WTC11 (cell line): Measurements from ENCODE around the gene SNCA. TPM values are rescaled to one million over a fixed set of nuclear protein-coding genes. Genes with fewer than 3 reads are reported as not detected.

Source experiments
- ATAC-seq: fragments of 200-7000 bp; cut with Tn5 transposase; 2 replicates; pipeline ENCODE4 v1.10.0; 2021; ENCODE audit warnings: mild to moderate bottlenecking, moderate library complexity
- CTCF ChIA-PET: fragments of 300-600 bp; sonication (Branson Sonifier 250); formaldehyde crosslinking; loops from one replicate; lab custom pipeline; 2021; ENCODE audit warnings: antibody characterized with exemption; lab: Charles Lee
- POLR2A ChIA-PET: fragments of 350-600 bp; sonication (Branson Sonifier 250); formaldehyde crosslinking; loops from one replicate; lab custom pipeline; 2021; ENCODE audit warnings: antibody characterized with exemption; lab: Charles Lee
- DNase-seq: peaks from one replicate; pipeline ENCODE4 v3.0.0; 2021; ENCODE audit warnings: low spot score
- H3K27ac Mint-ChIP-seq: 2 replicates; pipeline ENCODE4 v1.8.0; 2021; ENCODE audit warnings: mixed read lengths
- H3K27me3 Mint-ChIP-seq: 2 replicates; pipeline ENCODE4 v1.8.0; 2021; ENCODE audit warnings: low read depth, mild to moderate bottlenecking, moderate library complexity, mixed read lengths
- H3K36me3 Mint-ChIP-seq: 2 replicates; pipeline ENCODE4 v1.8.0; 2021; ENCODE audit warnings: mixed read lengths
- H3K4me1 Mint-ChIP-seq: 2 replicates; pipeline ENCODE4 v1.8.0; 2022; ENCODE audit warnings: mixed read lengths
- H3K4me3 Mint-ChIP-seq: 2 replicates; pipeline ENCODE4 v1.8.0; 2021; ENCODE audit warnings: mild to moderate bottlenecking, moderate library complexity, mixed read lengths
- H3K9me3 Mint-ChIP-seq: 2 replicates; pipeline ENCODE4 v1.8.0; 2021; ENCODE audit warnings: mixed read lengths
- AR ChIP-seq: fragments of 250-450 bp; sonication (Bioruptor Pico); IDR thresholded peaks from 2 replicates; pipeline ENCODE4 v1.9.0; 2021; ENCODE audit warnings: mild to moderate bottlenecking
- ATF1 ChIP-seq: sonication (generic); formaldehyde crosslinking; IDR thresholded peaks from 2 replicates; pipeline ENCODE4 v1.8.1; 2023; ENCODE audit warnings: mild to moderate bottlenecking, moderate library complexity, missing genetic modification reagents
- CDX4 ChIP-seq: fragments of 250-450 bp; sonication (Bioruptor Pico); IDR thresholded peaks from 2 replicates; pipeline ENCODE4 v1.9.0; 2021; ENCODE audit warnings: moderate library complexity, mild to moderate bottlenecking, inconsistent platforms, borderline replicate concordance
- ELF4 ChIP-seq: sonication (generic); formaldehyde crosslinking; IDR thresholded peaks from 2 replicates; pipeline ENCODE4 v1.8.1; 2022; ENCODE audit warnings: low read depth, mild to moderate bottlenecking, moderate library complexity, missing genetic modification reagents
- ETV6 ChIP-seq: sonication (generic); formaldehyde crosslinking; IDR thresholded peaks from 2 replicates; pipeline ENCODE4 v1.8.1; 2022; ENCODE audit warnings: mild to moderate bottlenecking, missing genetic modification reagents
- FOXK1 ChIP-seq: sonication (generic); formaldehyde crosslinking; IDR thresholded peaks from 2 replicates; pipeline ENCODE4 v1.8.0; 2022; ENCODE audit warnings: mild to moderate bottlenecking, moderate library complexity, missing genetic modification reagents
- HMGA2 ChIP-seq: fragments of 250-450 bp; sonication (Bioruptor Pico); IDR thresholded peaks from 2 replicates; pipeline ENCODE4 v1.4.0; 2021; ENCODE audit warnings: mild to moderate bottlenecking, moderate library complexity
- IRF2 ChIP-seq: sonication (generic); formaldehyde crosslinking; IDR thresholded peaks from 2 replicates; pipeline ENCODE4 v1.8.0; 2022; ENCODE audit warnings: low read depth, missing genetic modification reagents, borderline replicate concordance
- JAZF1 ChIP-seq: fragments of 250-450 bp; sonication (Bioruptor Pico); IDR thresholded peaks from 2 replicates; pipeline ENCODE4 v1.9.0; 2021; ENCODE audit warnings: moderate library complexity, mild to moderate bottlenecking, inconsistent platforms
- NFATC4 ChIP-seq: fragments of 250-450 bp; sonication (Bioruptor Pico); IDR thresholded peaks from 2 replicates; pipeline ENCODE4 v1.9.0; 2021; ENCODE audit warnings: mild to moderate bottlenecking
- SMAD4 ChIP-seq: sonication (generic); formaldehyde crosslinking; IDR thresholded peaks from 2 replicates; pipeline ENCODE4 v1.8.0; 2022; ENCODE audit warnings: mild to moderate bottlenecking, missing genetic modification reagents
- SOX15 ChIP-seq: fragments of 250-450 bp; sonication (Bioruptor Pico); IDR thresholded peaks from 2 replicates; pipeline ENCODE4 v1.9.0; 2021; ENCODE audit warnings: mild to moderate bottlenecking
- SP1 ChIP-seq: sonication (generic); formaldehyde crosslinking; conservative IDR thresholded peaks from 2 replicates; pipeline ENCODE4 v1.8.1; 2022; ENCODE audit warnings: missing genetic modification reagents
- TCF7 ChIP-seq: sonication (generic); formaldehyde crosslinking; IDR thresholded peaks from 2 replicates; pipeline ENCODE4 v1.8.0; 2022; ENCODE audit warnings: mild to moderate bottlenecking, low read depth, missing genetic modification reagents, moderate library complexity
- TP53 ChIP-seq: sonication (generic); formaldehyde crosslinking; IDR thresholded peaks from 2 replicates; pipeline ENCODE4 v1.8.1; 2023; ENCODE audit warnings: mild to moderate bottlenecking, missing genetic modification reagents
- ZBTB21 ChIP-seq: sonication (generic); formaldehyde crosslinking; IDR thresholded peaks from 2 replicates; pipeline ENCODE4 v1.8.1; 2023; ENCODE audit warnings: mild to moderate bottlenecking, missing genetic modification reagents, borderline replicate concordance
- ZMAT4 ChIP-seq: fragments of 250-450 bp; sonication (Bioruptor Pico); IDR thresholded peaks from 2 replicates; pipeline ENCODE4 v1.9.0; 2021; ENCODE audit warnings: mild to moderate bottlenecking
- ZNF396 ChIP-seq: fragments of 250-450 bp; sonication (Bioruptor Pico); IDR thresholded peaks from 2 replicates; pipeline ENCODE4 v1.8.0; 2021; ENCODE audit warnings: mild to moderate bottlenecking, moderate library complexity, borderline replicate concordance
- ZNF423 ChIP-seq: fragments of 250-450 bp; sonication (Bioruptor Pico); IDR thresholded peaks from 2 replicates; pipeline ENCODE4 v2.1.2; 2022; ENCODE audit warnings: mild to moderate bottlenecking, moderate library complexity
- ZNF532 ChIP-seq: fragments of 250-450 bp; sonication (Bioruptor Pico); IDR thresholded peaks from 2 replicates; pipeline ENCODE4 v1.9.0; 2021; ENCODE audit warnings: mild to moderate bottlenecking, borderline replicate concordance
- total RNA-seq: library from RNA; stranded (reverse); gene quantifications from 3 replicates; pipeline ENCODE4 v1.2.3, GENCODE V29; 2021
- TF ChIP-seq, protein P1 (sequence below): sonication (generic); formaldehyde crosslinking; IDR thresholded peaks from 2 replicates; pipeline ENCODE4 v1.8.1; 2022; ENCODE audit warnings: mild to moderate bottlenecking, moderate library complexity, missing genetic modification reagents
- TF ChIP-seq, protein P2 (sequence below): sonication (generic); formaldehyde crosslinking; conservative IDR thresholded peaks from 2 replicates; pipeline ENCODE4 v1.8.1; 2022; ENCODE audit warnings: mild to moderate bottlenecking, missing genetic modification reagents
- TF ChIP-seq, protein P3 (sequence below): sonication (generic); formaldehyde crosslinking; IDR thresholded peaks from 2 replicates; pipeline ENCODE4 v1.8.0; 2023; ENCODE audit warnings: missing genetic modification reagents
- TF ChIP-seq, protein P4 (sequence below): sonication (generic); formaldehyde crosslinking; IDR thresholded peaks from 2 replicates; pipeline ENCODE4 v1.8.1; 2023; ENCODE audit warnings: mild to moderate bottlenecking, missing genetic modification reagents
- TF ChIP-seq, protein P5 (sequence below): sonication (generic); formaldehyde crosslinking; IDR thresholded peaks from 2 replicates; pipeline ENCODE4 v1.8.1; 2022; ENCODE audit warnings: mild to moderate bottlenecking, missing genetic modification reagents, moderate library complexity, borderline replicate concordance

Gene SNCA
- total RNA-seq, 1 experiment from 2014 or later = 15.0 TPM

DNA sequence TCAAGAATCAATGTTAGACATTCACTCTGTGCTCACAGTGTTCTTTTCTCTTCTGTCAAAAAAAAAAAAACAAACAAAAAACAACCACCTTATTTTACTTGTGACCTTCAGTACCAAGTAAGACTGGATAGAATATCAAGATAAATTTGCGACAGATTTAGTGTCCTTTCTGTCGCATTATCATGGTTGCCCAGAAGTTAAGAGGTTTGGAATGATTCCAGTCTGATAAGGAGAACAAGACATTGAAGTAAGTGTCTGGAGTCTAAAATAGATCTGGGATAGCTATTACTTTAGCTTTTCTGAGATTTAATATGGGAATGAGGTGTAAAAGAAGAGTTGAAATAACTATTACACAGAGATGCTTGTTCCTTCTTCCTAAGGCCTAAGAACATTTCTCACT, 31.7 kb downstream of the SNCA start:
- Mint-ChIP-seq H3K36me3 (no peaks in the 10 kb centered on the region), H3K9me3 (no peaks in the 10 kb centered on the region), H3K27me3 (no peaks in the 10 kb centered on the region), H3K4me3 (no peak overlapping the region), H3K4me1 (no peaks in the 10 kb centered on the region), H3K27ac (no peak overlapping the region)
- DNase-seq = no peak
- no peak for TF ChIP-seq SOX15 (CRISPR knock-in tag)
- TF ChIP-seq ZNF532 (CRISPR knock-in tag) = no peak
- no peak for TF ChIP-seq ZBTB21 (CRISPR knock-in tag)
- no peak for TF ChIP-seq JAZF1 (CRISPR knock-in tag)
- TF ChIP-seq, protein P1, sequence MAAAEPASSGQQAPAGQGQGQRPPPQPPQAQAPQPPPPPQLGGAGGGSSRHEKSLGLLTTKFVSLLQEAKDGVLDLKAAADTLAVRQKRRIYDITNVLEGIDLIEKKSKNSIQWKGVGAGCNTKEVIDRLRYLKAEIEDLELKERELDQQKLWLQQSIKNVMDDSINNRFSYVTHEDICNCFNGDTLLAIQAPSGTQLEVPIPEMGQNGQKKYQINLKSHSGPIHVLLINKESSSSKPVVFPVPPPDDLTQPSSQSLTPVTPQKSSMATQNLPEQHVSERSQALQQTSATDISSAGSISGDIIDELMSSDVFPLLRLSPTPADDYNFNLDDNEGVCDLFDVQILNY (CRISPR knock-in tag) = no peak
- TF ChIP-seq SP1 (CRISPR knock-in tag) = no peak
- no peak for TF ChIP-seq ZNF396 (CRISPR knock-in tag)
- TF ChIP-seq FOXK1 (CRISPR knock-in tag) = no peak
- TF ChIP-seq HMGA2 (CRISPR knock-in tag) = no peak
- no peak for TF ChIP-seq NFATC4 (CRISPR knock-in tag)
- no peak for TF ChIP-seq ZMAT4 (CRISPR knock-in tag)
- no peak for TF ChIP-seq TP53 (CRISPR knock-in tag)
- TF ChIP-seq, protein P2, sequence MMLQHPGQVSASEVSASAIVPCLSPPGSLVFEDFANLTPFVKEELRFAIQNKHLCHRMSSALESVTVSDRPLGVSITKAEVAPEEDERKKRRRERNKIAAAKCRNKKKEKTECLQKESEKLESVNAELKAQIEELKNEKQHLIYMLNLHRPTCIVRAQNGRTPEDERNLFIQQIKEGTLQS (CRISPR knock-in tag) = no peak
- TF ChIP-seq ELF4 (CRISPR knock-in tag) = no peak
- TF ChIP-seq CDX4 (CRISPR knock-in tag) = no peak
- no peak for TF ChIP-seq ETV6
- TF ChIP-seq, protein P3, sequence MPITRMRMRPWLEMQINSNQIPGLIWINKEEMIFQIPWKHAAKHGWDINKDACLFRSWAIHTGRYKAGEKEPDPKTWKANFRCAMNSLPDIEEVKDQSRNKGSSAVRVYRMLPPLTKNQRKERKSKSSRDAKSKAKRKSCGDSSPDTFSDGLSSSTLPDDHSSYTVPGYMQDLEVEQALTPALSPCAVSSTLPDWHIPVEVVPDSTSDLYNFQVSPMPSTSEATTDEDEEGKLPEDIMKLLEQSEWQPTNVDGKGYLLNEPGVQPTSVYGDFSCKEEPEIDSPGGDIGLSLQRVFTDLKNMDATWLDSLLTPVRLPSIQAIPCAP (CRISPR knock-in tag) = no peak
- no peak for TF ChIP-seq ZNF423
- CTCF ChIA-PET = no interaction called here
- POLR2A ChIA-PET = no interaction called here
- ATAC-seq = no peak

- no peaks in the 10 kb centered on the region for H3K27me3 Mint-ChIP-seq
- ATAC-seq = no peak
- H3K27ac Mint-ChIP-seq = no peak overlapping the region
- ChIA-PET CTCF (no interaction called here), POLR2A (no interaction called here)
- DNase-seq = no peak
- H3K4me1 Mint-ChIP-seq = no peaks in the 10 kb centered on the region
- no peak overlapping the region for H3K4me3 Mint-ChIP-seq
- H3K36me3 Mint-ChIP-seq = no peaks in the 10 kb centered on the region
- no peaks in the 10 kb centered on the region for H3K9me3 Mint-ChIP-seq
- TF ChIP-seq SMAD4 (CRISPR knock-in tag) (no peak), IRF2 (CRISPR knock-in tag) (no peak), ATF1 (CRISPR knock-in tag) (no peak), AR (CRISPR knock-in tag) (no peak), TCF7 (CRISPR knock-in tag) (no peak)
- TF ChIP-seq, protein P4, sequence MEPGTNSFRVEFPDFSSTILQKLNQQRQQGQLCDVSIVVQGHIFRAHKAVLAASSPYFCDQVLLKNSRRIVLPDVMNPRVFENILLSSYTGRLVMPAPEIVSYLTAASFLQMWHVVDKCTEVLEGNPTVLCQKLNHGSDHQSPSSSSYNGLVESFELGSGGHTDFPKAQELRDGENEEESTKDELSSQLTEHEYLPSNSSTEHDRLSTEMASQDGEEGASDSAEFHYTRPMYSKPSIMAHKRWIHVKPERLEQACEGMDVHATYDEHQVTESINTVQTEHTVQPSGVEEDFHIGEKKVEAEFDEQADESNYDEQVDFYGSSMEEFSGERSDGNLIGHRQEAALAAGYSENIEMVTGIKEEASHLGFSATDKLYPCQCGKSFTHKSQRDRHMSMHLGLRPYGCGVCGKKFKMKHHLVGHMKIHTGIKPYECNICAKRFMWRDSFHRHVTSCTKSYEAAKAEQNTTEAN = no peak
- TF ChIP-seq, protein P5, sequence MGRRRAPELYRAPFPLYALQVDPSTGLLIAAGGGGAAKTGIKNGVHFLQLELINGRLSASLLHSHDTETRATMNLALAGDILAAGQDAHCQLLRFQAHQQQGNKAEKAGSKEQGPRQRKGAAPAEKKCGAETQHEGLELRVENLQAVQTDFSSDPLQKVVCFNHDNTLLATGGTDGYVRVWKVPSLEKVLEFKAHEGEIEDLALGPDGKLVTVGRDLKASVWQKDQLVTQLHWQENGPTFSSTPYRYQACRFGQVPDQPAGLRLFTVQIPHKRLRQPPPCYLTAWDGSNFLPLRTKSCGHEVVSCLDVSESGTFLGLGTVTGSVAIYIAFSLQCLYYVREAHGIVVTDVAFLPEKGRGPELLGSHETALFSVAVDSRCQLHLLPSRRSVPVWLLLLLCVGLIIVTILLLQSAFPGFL = no peak
Observed at GRCh38 chr4:89803915-89804314, 33.0 kb downstream of the SNCA start.
